Trophoblast cell (in vitro differentiated cells and primary cell): ENCODE measurements around the gene CSNK1A1L.

Source experiments
- DNase-seq, 2 donors: peaks; one replicate each; pipeline ENCODE4 v3.0.0-alpha.2; 2016
- H2AFZ ChIP-seq: 2 replicates; pipeline ENCODE4 v1.6.1; 2013; ENCODE audit warnings: low read length, moderate library complexity, mild to moderate bottlenecking; ENCODE audit not compliant: insufficient read depth, poor library complexity
- H2AK5ac ChIP-seq: 2 replicates; pipeline ENCODE4 v1.6.1; 2013; ENCODE audit warnings: mild to moderate bottlenecking, low read length
- H2BK120ac ChIP-seq: 2 replicates; pipeline ENCODE4 v1.6.1; 2013; ENCODE audit warnings: low read length, mild to moderate bottlenecking, moderate library complexity; ENCODE audit not compliant: insufficient read depth, poor library complexity
- H2BK12ac ChIP-seq: 2 replicates; pipeline ENCODE4 v1.6.1; 2013; ENCODE audit warnings: mild to moderate bottlenecking, low read length, moderate library complexity
- H2BK5ac ChIP-seq: 2 replicates; pipeline ENCODE4 v1.6.1; 2013; ENCODE audit warnings: low read length, low read depth, moderate library complexity, mild to moderate bottlenecking; ENCODE audit not compliant: poor library complexity
- H3K14ac ChIP-seq: 2 replicates; pipeline ENCODE4 v1.6.1; 2013; ENCODE audit warnings: mild to moderate bottlenecking, low read length
- H3K18ac ChIP-seq: 2 replicates; pipeline ENCODE4 v1.6.1; 2013; ENCODE audit warnings: mild to moderate bottlenecking, low read length
- H3K23ac ChIP-seq: 2 replicates; pipeline ENCODE4 v1.6.1; 2013; ENCODE audit warnings: low read length
- H3K27ac ChIP-seq: 2 replicates; pipeline ENCODE4 v1.5.1; 2013; ENCODE audit warnings: low read depth, mild to moderate bottlenecking, inconsistent platforms, low read length, moderate library complexity
- H3K27me3 ChIP-seq: 2 replicates; pipeline ENCODE4 v1.6.1; 2013; ENCODE audit warnings: inconsistent platforms, mild to moderate bottlenecking, low read length, moderate library complexity; ENCODE audit not compliant: insufficient read depth
- H3K36me3 ChIP-seq, 2 experiments: 1 replicate in 1 of 2; 2 replicates in 1 of 2; pipeline ENCODE4 v1.6.1; 2013; ENCODE audit warnings: low read length in 2 of 2, mild to moderate bottlenecking in 2 of 2, moderate library complexity in 1 of 2; ENCODE audit not compliant: insufficient read depth in 2 of 2, control insufficient read depth in 1 of 2
- H3K4ac ChIP-seq: 2 replicates; pipeline ENCODE4 v1.6.1; 2013; ENCODE audit warnings: low read depth, mild to moderate bottlenecking, low read length, moderate library complexity
- H3K4me1 ChIP-seq, 2 experiments: 1 replicate in 1 of 2; 2 replicates in 1 of 2; pipeline ENCODE4 v1.6.1; 2013; ENCODE audit warnings: low read length in 2 of 2, mild to moderate bottlenecking in 2 of 2, moderate library complexity in 1 of 2; ENCODE audit not compliant: insufficient read depth in 2 of 2, control insufficient read depth in 1 of 2
- H3K4me2 ChIP-seq: 2 replicates; pipeline ENCODE4 v1.6.1; 2013; ENCODE audit warnings: inconsistent platforms, mild to moderate bottlenecking, low read length, moderate library complexity
- H3K4me3 ChIP-seq: 2 replicates; pipeline ENCODE4 v1.5.1; 2013; ENCODE audit warnings: mild to moderate bottlenecking, low read depth, low read length, inconsistent platforms
- H3K79me1 ChIP-seq: one replicate; pipeline ENCODE4 v1.6.1; 2013; ENCODE audit warnings: low read length
- H3K79me2 ChIP-seq: 2 replicates; pipeline ENCODE4 v1.6.1; 2013; ENCODE audit warnings: low read length, mild to moderate bottlenecking; ENCODE audit not compliant: control insufficient read depth, insufficient read depth, poor library complexity
- H3K9ac ChIP-seq: 2 replicates; pipeline ENCODE4 v1.6.1; 2013; ENCODE audit warnings: mild to moderate bottlenecking, low read length
- H3K9me3 ChIP-seq: 2 replicates; pipeline ENCODE4 v1.6.1; 2013; ENCODE audit warnings: low read depth, mild to moderate bottlenecking, control low read depth, inconsistent platforms, low read length; ENCODE audit not compliant: insufficient read depth
- H4K12ac ChIP-seq: 2 replicates; pipeline ENCODE4 v1.6.1; 2013; ENCODE audit warnings: low read depth, mild to moderate bottlenecking, low read length, moderate library complexity
- H4K8ac ChIP-seq: 2 replicates; pipeline ENCODE4 v1.6.1; 2013; ENCODE audit warnings: low read depth, mild to moderate bottlenecking, low read length, moderate library complexity
- H4K91ac ChIP-seq: one replicate; pipeline ENCODE4 v1.6.1; 2013; ENCODE audit warnings: low read depth, mild to moderate bottlenecking, low read length, moderate library complexity
- WGBS: extraction: QIAGEN DNeasy Blood & Tissue Kit; methylation state at CpG from one replicate; pipeline ENCODE4 v1.1.7; 2013; ENCODE audit warnings: missing lambda C conversion rate; ENCODE audit not compliant: insufficient read length, insufficient coverage; ENCODE audit errors: extremely low coverage; 5-methylcytosine and 5-hydroxymethylcytosine counted together

Gene CSNK1A1L

DNA sequence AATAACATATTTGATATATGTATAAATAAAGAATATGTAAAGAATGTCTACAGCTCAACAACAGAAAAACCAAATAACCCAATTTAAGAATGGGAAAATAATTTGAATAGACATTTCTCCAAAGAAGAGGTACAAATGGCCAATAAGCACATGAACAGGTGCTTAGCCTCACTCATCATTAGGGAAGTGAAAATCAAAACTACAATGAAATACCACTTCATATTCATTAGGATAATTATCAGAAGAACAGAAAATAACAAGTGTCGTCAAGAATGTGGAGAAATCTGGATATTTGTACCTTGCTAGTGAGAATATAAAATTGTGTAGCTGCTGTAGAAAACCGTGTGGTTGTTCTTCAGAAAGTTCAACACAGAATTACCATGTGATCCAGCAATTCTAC lies 37.6 kb downstream of the CSNK1A1L start:
- Histone ChIP-seq H3K9ac (no peak overlapping the region), H3K79me1 (no peaks in the 10 kb centered on the region), H3K79me2 (peaks cover 1% of the 10 kb centered on the region), H3K4me2 (no peak overlapping the region), H3K4ac (no peak overlapping the region), H2BK120ac (no peak overlapping the region), H2BK12ac (no peak overlapping the region), H2AK5ac (no peak overlapping the region), H3K4me3 (no peak overlapping the region), H2BK5ac (no peak overlapping the region), H3K4me1 (no peaks in the 10 kb centered on the region), H3K27me3 (no peaks in the 10 kb centered on the region), H3K23ac (no peak overlapping the region), H2AFZ (no peak overlapping the region), H3K14ac (no peak overlapping the region), H3K9me3 (no peaks in the 10 kb centered on the region), H4K12ac (no peak overlapping the region), H4K8ac (no peak overlapping the region), H4K91ac (no peak overlapping the region), H3K18ac (no peak overlapping the region), H3K27ac (no peak overlapping the region), H3K36me3 (no peaks in the 10 kb centered on the region)
- WGBS = no CpG with 5 or more reads among the region's 2 CpGs
- DNase-seq = no peak

DNA sequence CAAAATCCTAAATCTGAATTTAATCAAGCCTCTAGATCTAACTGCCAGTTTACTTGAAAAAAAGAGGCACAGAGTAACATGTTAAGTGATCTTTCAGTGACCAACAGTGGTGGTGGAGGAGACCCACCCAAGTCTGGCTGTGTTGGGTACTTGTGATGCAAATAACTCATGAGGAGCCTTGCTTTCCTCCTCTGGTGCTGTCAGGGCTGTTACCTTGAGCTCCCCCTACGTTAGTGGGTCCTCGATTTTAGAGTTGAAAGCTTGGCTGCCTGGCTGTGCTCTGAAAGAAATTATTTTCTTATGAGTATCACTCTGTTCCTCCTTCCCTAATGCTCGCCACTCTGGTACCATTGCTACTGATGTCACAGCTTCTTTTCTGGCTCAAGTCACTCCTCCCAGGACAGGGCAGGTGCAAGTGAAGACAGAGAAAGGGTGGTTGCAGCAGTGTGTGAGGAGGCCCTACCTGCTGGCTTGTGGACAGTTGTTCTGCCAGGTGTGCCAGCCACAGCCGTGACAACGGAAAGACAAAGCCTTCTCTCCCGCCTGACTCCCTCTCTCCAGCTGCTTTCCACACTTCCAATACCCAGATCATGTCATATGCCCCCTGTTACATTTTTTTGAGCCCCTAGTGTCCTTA lies 39.5 kb downstream of the CSNK1A1L start:
- H3K9ac ChIP-seq = peak overlapping the region; percentile 64
- no peak overlapping the region for H3K23ac ChIP-seq
- H3K4me2 ChIP-seq = no peak overlapping the region
- H4K8ac ChIP-seq = no peak overlapping the region
- H3K27me3 ChIP-seq = no peaks in the 10 kb centered on the region
- H3K14ac ChIP-seq = no peak overlapping the region
- no peaks in the 10 kb centered on the region for H3K9me3 ChIP-seq
- no peak overlapping the region for H3K27ac ChIP-seq
- no peak overlapping the region for H3K18ac ChIP-seq
- H3K36me3 ChIP-seq = no peaks in the 10 kb centered on the region
- no peak overlapping the region for H2BK120ac ChIP-seq
- H4K91ac ChIP-seq = no peak overlapping the region
- no peak overlapping the region for H2AFZ ChIP-seq
- WGBS = no CpG with 5 or more reads among the region's 6 CpGs
- no peak overlapping the region for H3K4me3 ChIP-seq
- no peaks in the 10 kb centered on the region for H3K4me1 ChIP-seq
- peaks cover 1% of the 10 kb centered on the region for H3K79me2 ChIP-seq
- H3K79me1 ChIP-seq = no peaks in the 10 kb centered on the region
- H4K12ac ChIP-seq = no peak overlapping the region
- no peak overlapping the region for H2BK5ac ChIP-seq
- H3K4ac ChIP-seq = no peak overlapping the region
- no peak overlapping the region for H2AK5ac ChIP-seq
- no peak overlapping the region for H2BK12ac ChIP-seq
- no peak for DNase-seq

DNA sequence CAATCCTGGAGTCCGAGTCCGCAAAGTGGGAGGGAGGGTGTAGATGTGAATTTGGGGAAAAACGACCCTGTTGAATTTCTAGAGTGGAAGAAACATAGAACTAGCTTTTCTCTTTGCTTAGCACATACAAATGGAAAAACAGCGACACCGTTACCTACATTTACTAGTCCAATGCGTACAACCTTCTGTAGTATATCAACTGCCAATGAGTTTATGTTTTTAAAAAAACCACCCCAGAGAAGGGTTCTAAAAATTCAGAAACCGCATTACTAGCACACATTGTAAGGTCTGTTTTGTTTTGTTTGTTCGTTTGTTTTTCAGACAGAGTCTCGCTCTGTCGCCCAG lies 45.6 kb downstream of the CSNK1A1L start:
- H4K8ac ChIP-seq = peak overlapping the region; percentile 68
- no peak overlapping the region for H2BK12ac ChIP-seq
- peak overlapping the region; percentile 68 for H3K4me2 ChIP-seq
- peaks cover 4% of the 10 kb centered on the region for H3K79me1 ChIP-seq
- no CpG with 5 or more reads among the region's 10 CpGs for WGBS
- H3K27ac ChIP-seq = no peak overlapping the region
- no peak overlapping the region for H3K9ac ChIP-seq
- no peak overlapping the region for H2AK5ac ChIP-seq
- peaks cover 4 to 5% of the 10 kb centered on the region in 2 experiments for H3K36me3 ChIP-seq
- no peak overlapping the region for H3K4ac ChIP-seq
- H3K9me3 ChIP-seq = no peaks in the 10 kb centered on the region
- DNase-seq = no peak
- no peak overlapping the region for H3K14ac ChIP-seq
- no peak overlapping the region for H3K18ac ChIP-seq
- H2BK5ac ChIP-seq = no peak overlapping the region
- H4K12ac ChIP-seq = no peak overlapping the region
- H2BK120ac ChIP-seq = no peak overlapping the region
- no peak overlapping the region for H3K23ac ChIP-seq
- H2AFZ ChIP-seq = peak overlapping the region; percentile 62
- H3K4me1 ChIP-seq = peaks cover 0 to 4% of the 10 kb centered on the region in 2 experiments
- no peak overlapping the region for H3K4me3 ChIP-seq
- no peak overlapping the region for H4K91ac ChIP-seq
- no peaks in the 10 kb centered on the region for H3K27me3 ChIP-seq
- peaks cover 14% of the 10 kb centered on the region for H3K79me2 ChIP-seq

DNA sequence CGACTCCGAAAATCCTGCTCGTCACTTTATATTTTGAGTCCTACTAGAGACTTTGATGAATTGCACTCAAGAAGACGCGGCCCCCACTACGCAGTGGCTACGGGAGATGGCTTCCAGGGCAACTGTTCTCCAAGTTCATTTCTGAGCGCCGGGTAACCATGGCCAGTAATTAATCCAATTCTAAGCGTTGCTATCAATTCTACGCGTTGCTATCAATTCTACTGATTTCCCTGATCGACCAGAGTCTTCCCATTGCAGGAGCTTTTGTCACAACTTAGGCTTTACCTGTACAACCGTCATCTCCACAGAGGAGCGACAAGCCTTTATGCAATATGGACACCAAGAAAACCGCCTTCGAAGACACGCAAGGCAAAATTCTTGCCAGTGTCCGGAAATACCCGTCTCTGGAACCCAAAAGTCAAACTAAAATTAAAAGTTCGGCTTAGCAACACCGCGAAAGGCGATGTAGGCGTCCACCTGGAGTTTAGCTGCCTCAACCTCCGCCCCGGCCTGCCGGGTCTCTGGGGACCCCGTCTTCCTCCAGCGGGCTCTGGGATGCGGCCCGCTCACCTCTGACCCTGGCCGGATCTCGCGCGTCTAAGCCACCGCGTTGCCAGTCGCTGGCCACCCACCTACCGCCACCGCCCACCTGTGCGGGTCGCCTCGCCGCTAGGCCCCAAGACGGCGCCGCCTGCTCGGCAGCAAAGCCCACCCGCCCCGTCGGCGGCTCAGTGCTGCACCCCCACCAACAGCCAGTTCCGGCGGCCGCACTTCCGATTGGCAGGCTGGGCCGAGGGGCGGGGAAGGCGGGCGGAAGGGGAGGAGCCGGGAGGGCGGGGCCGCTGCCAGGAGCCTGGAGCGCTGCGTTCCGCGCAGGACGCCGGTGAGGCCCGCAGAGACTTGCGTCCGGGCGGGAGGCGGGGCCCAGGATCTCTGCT lies 46.3 kb downstream of the CSNK1A1L start, which contains the start of gene SUPT20H:
SUPT20H (minus strand) TSS at position 779 of the 938 bp plus-strand sequence. CDS start 8,198 bp downstream, outside the sequence.
- peak within 1 kb of the TSS; percentile 75 for H2AFZ ChIP-seq
- peak within 1 kb of the TSS; percentile 72 for H4K91ac ChIP-seq
- H2AK5ac ChIP-seq = peak within 1 kb of the TSS; percentile 76
- H3K27ac ChIP-seq = peak within 1 kb of the TSS; percentile 40
- peak within 1 kb of the TSS; percentile 52 for H3K4ac ChIP-seq
- H3K79me1 ChIP-seq = peaks cover 4% of the 10 kb centered on the region
- peaks cover 0 to 4% of the 10 kb centered on the region in 2 experiments for H3K4me1 ChIP-seq
- DNase-seq = peak; percentile 92 to 93
- H2BK120ac ChIP-seq = no peak within 1 kb of the TSS
- peak within 1 kb of the TSS; percentile 92 for H3K18ac ChIP-seq
- H3K36me3 ChIP-seq = peaks cover 4 to 5% of the 10 kb centered on the region in 2 experiments
- H2BK12ac ChIP-seq = no peak within 1 kb of the TSS
- peak within 1 kb of the TSS; percentile 85 for H3K9ac ChIP-seq
- peaks cover 14% of the 10 kb centered on the region for H3K79me2 ChIP-seq
- no peaks in the 10 kb centered on the region for H3K9me3 ChIP-seq
- WGBS = no CpG with 5 or more reads among the region's 75 CpGs
- peak within 1 kb of the TSS; percentile 62 for H2BK5ac ChIP-seq
- peak within 1 kb of the TSS; percentile 66 for H4K12ac ChIP-seq
- peak within 1 kb of the TSS; percentile 98 for H4K8ac ChIP-seq
- peak within 1 kb of the TSS; percentile 97 for H3K4me3 ChIP-seq
- H3K14ac ChIP-seq = peak within 1 kb of the TSS; percentile 95
- peak within 1 kb of the TSS; percentile 68 for H3K4me2 ChIP-seq
- H3K27me3 ChIP-seq = no peaks in the 10 kb centered on the region
- no peak within 1 kb of the TSS for H3K23ac ChIP-seq
